GM23248 (cell line): ENCODE measurements around the gene SRSF6. TPM values are rescaled to one million over a fixed set of nuclear protein-coding genes. Genes with fewer than 3 reads are reported as not detected.

Experiments used
- DNase-seq: peaks from one replicate; pipeline ENCODE4 v3.0.0-alpha.2; 2015
- H2AFZ ChIP-seq: fragments of 200-600 bp; sonication (generic); 2 replicates; pipeline ENCODE4 v1.6.1; 2016; ENCODE audit warnings: antibody characterized with exemption
- H3F3A ChIP-seq: fragments of 200-600 bp; sonication (generic); 2 replicates; pipeline ENCODE4 v1.6.1; 2016; ENCODE audit warnings: mild to moderate bottlenecking, antibody characterized with exemption, mixed run types; ENCODE audit not compliant: insufficient read depth
- H3K27ac ChIP-seq: fragments of 200-600 bp; sonication (generic); 2 replicates; pipeline ENCODE4 v1.5.1; 2016; ENCODE audit warnings: mild to moderate bottlenecking
- H3K27me3 ChIP-seq: fragments of 200-600 bp; sonication (generic); replicated peaks from 2 replicates; pipeline ENCODE4 v1.6.1; 2016; ENCODE audit warnings: mild to moderate bottlenecking; ENCODE audit not compliant: insufficient read depth
- H3K36me3 ChIP-seq: fragments of 200-600 bp; sonication (generic); 2 replicates; pipeline ENCODE4 v1.6.1; 2016; ENCODE audit warnings: low read depth, mild to moderate bottlenecking
- H3K4me1 ChIP-seq: fragments of 200-600 bp; sonication (generic); 2 replicates; pipeline ENCODE4 v1.6.1; 2016; ENCODE audit warnings: mild to moderate bottlenecking; ENCODE audit not compliant: insufficient read depth
- H3K4me2 ChIP-seq: fragments of 200-600 bp; sonication (generic); one replicate; pipeline ENCODE4 v1.6.1; 2016; ENCODE audit warnings: mild to moderate bottlenecking; ENCODE audit not compliant: unreplicated experiment
- H3K4me3 ChIP-seq: fragments of 200-600 bp; sonication (generic); 2 replicates; pipeline ENCODE4 v1.5.1; 2016; ENCODE audit warnings: mild to moderate bottlenecking
- H3K79me2 ChIP-seq: fragments of 200-600 bp; sonication (generic); 2 replicates; pipeline ENCODE4 v1.6.1; 2016; ENCODE audit warnings: mild to moderate bottlenecking; ENCODE audit not compliant: insufficient read depth
- H3K9ac ChIP-seq: fragments of 200-600 bp; sonication (generic); 2 replicates; pipeline ENCODE4 v1.6.1; 2016; ENCODE audit warnings: mild to moderate bottlenecking
- H3K9me2 ChIP-seq: fragments of 200-600 bp; sonication (generic); 2 replicates; pipeline ENCODE4 v1.6.1; 2016; ENCODE audit warnings: mixed run types, mild to moderate bottlenecking, moderate library complexity; ENCODE audit not compliant: insufficient read depth
- H3K9me3 ChIP-seq: fragments of 200-600 bp; sonication (generic); one replicate; pipeline ENCODE4 v1.6.1; 2017; ENCODE audit warnings: low read depth
- H4K20me1 ChIP-seq: fragments of 200-600 bp; sonication (generic); 2 replicates; pipeline ENCODE4 v1.6.0; 2016; ENCODE audit not compliant: insufficient read depth
- EZH2 ChIP-seq: fragments of 200-600 bp; sonication (generic); IDR thresholded peaks from 2 replicates; pipeline ENCODE4 v1.6.1; 2018; ENCODE audit warnings: antibody characterized with exemption, mild to moderate bottlenecking; ENCODE audit not compliant: insufficient read depth, poor library complexity, severe bottlenecking
- EZH2phosphoT487 ChIP-seq: fragments of 200-600 bp; sonication (generic); IDR thresholded peaks from 2 replicates; pipeline ENCODE4 v1.6.1; 2018; ENCODE audit warnings: antibody characterized with exemption, moderate library complexity, mild to moderate bottlenecking, low read depth; ENCODE audit not compliant: insufficient read depth
- WGBS, 2 experiments: methylation state at CpG; one replicate each; pipeline ENCODE4 v1.1.6; 2015 to 2017; ENCODE audit warnings: low lambda C conversion rate in 2 of 2, low coverage in 1 of 2; ENCODE audit errors: missing lambda C conversion rate in 2 of 2; 5-methylcytosine and 5-hydroxymethylcytosine counted together
- in situ Hi-C: fragments of 300-500 bp; cut with MboI; formaldehyde crosslinking; loops from 2 replicates; pipeline ENCODE4 v1.15.0; 2020
- polyA plus RNA-seq: library from polyadenylated mRNA; unstranded; fragments of >200 nt; fragmentation: Nextera tagmentation; extraction: Ambion mirVana; gene quantifications from 2 replicates; pipeline ENCODE4 v1.2.1, GENCODE V29; 2016
- total RNA-seq: library from RNA; depleted of rRNA; stranded (reverse); fragments of >200 nt; shearing (Covaris generic); gene quantifications from 2 replicates; pipeline ENCODE4 v1.2.3, GENCODE V29; 2014

Gene SRSF6
- total and polyA plus RNA-seq, 2 experiments from 2014 or later = 44.0 to 94.7 TPM

GRCh38 chr20:43461894-43462659 lies 4.4 kb downstream of the SRSF6 start:
- Histone ChIP-seq H3K4me1 (peaks cover 17% of the 10 kb centered on the region; the same call in 1 of the 2 replicates), H3K9me2 (no peaks in the 10 kb centered on the region), H3K9ac (no peak overlapping the region), H3K4me2 (no peak overlapping the region), H3F3A (peaks cover 66% of the 10 kb centered on the region), H3K79me2 (peaks cover 83% of the 10 kb centered on the region), H3K36me3 (peaks cover 73% of the 10 kb centered on the region), H3K4me3 (no peak overlapping the region), H4K20me1 (peaks cover 34% of the 10 kb centered on the region; the same call in 1 of the 2 replicates), H3K9me3 (no peaks in the 10 kb centered on the region), H3K27me3 (no peaks in the 10 kb centered on the region), H2AFZ (no peak overlapping the region), H3K27ac (no peak overlapping the region; the same call in 1 of the 2 replicates)
- in situ Hi-C loops = no loop called here
- 99 to 100% methylated on average over 3 of the region's 3 CpGs for WGBS, 2 experiments
- TF ChIP-seq EZH2phosphoT487 (no peak), EZH2 (no peak)
- no peak for DNase-seq

- Histone ChIP-seq H3F3A (peaks cover 72% of the 10 kb centered on the region), H3K4me2 (no peak overlapping the region), H3K9me2 (no peaks in the 10 kb centered on the region), H3K79me2 (peaks cover 81% of the 10 kb centered on the region), H3K9me3 (no peaks in the 10 kb centered on the region), H3K27me3 (no peaks in the 10 kb centered on the region), H3K36me3 (peaks cover 82% of the 10 kb centered on the region), H3K4me3 (no peak overlapping the region), H3K27ac (no peak overlapping the region), H2AFZ (no peak overlapping the region), H4K20me1 (peaks cover 34% of the 10 kb centered on the region; the same call in 1 of the 2 replicates), H3K4me1 (peaks cover 17% of the 10 kb centered on the region; the same call in 1 of the 2 replicates), H3K9ac (no peak overlapping the region)
- DNase-seq = no peak
- WGBS, 2 experiments = 95 to 97% methylated on average over 4 of the region's 4 CpGs
- in situ Hi-C loops = no loop called here
- TF ChIP-seq EZH2 (no peak), EZH2phosphoT487 (no peak)
Observed at GRCh38 chr20:43462660-43463526, 5.2 kb downstream of the SRSF6 start.

GRCh38 chr20:43463527-43464218 lies 6.0 kb downstream of the SRSF6 start:
- Histone ChIP-seq H3K9ac (no peak overlapping the region), H3K9me2 (no peaks in the 10 kb centered on the region), H3K4me3 (no peak overlapping the region), H3K27ac (no peak overlapping the region), H2AFZ (no peak overlapping the region), H3K4me2 (no peak overlapping the region), H3K79me2 (peaks cover 75% of the 10 kb centered on the region), H3K36me3 (peaks cover 83% of the 10 kb centered on the region), H4K20me1 (peaks cover 34% of the 10 kb centered on the region; the same call in 1 of the 2 replicates), H3F3A (peaks cover 79% of the 10 kb centered on the region), H3K9me3 (no peaks in the 10 kb centered on the region), H3K27me3 (no peaks in the 10 kb centered on the region), H3K4me1 (peaks cover 17% of the 10 kb centered on the region; the same call in 1 of the 2 replicates)
- no peak for DNase-seq
- TF ChIP-seq EZH2 (no peak), EZH2phosphoT487 (no peak)
- in situ Hi-C loops = no loop called here
- 83 to 86% methylated on average over 3 of the region's 3 CpGs for WGBS, 2 experiments

GRCh38 chr20:43464219-43464790 lies 6.6 kb downstream of the SRSF6 start:
- no peak overlapping the region for H3K4me2 ChIP-seq
- no peak overlapping the region for H2AFZ ChIP-seq
- peaks cover 81% of the 10 kb centered on the region for H3F3A ChIP-seq
- no peak overlapping the region for H3K4me3 ChIP-seq
- H3K27ac ChIP-seq = no peak overlapping the region
- in situ Hi-C loops = no loop called here
- DNase-seq = no peak
- H3K27me3 ChIP-seq = no peaks in the 10 kb centered on the region
- H3K9me3 ChIP-seq = no peaks in the 10 kb centered on the region
- peaks cover 29% of the 10 kb centered on the region; the same call in 1 of the 2 replicates for H4K20me1 ChIP-seq
- H3K9ac ChIP-seq = no peak overlapping the region
- H3K79me2 ChIP-seq = peaks cover 68% of the 10 kb centered on the region
- WGBS, 2 experiments = 96 to 97% methylated on average over 9 of the region's 9 CpGs
- no peak for TF ChIP-seq EZH2phosphoT487
- no peak for TF ChIP-seq EZH2
- no peaks in the 10 kb centered on the region for H3K9me2 ChIP-seq
- peaks cover 15% of the 10 kb centered on the region; the same call in 1 of the 2 replicates for H3K4me1 ChIP-seq
- H3K36me3 ChIP-seq = peaks cover 78% of the 10 kb centered on the region
